GM21367 (cell line): ENCODE measurements around the gene GPC2.
"Not testable (repeated sequence)": the region's sequence is repeated elsewhere in the genome, so short reads cannot be mapped to it uniquely, and the experiment has no call there.

ENCODE experiments used
- ATAC-seq: cut with Tn5 transposase; IDR thresholded peaks from one replicate; pipeline ENCODE4 v1.9.1; 2021; ENCODE audit not compliant: unreplicated experiment

GPC2 gene

GRCh38 chr7:100177045-100178001 lies at the start of gene GPC2, which contains the start of gene STAG3:
Gene GPC2, minus strand, starts transcription at chr7:100177381. Its CDS starts 182 bp downstream, at chr7:100177199.
Gene STAG3, plus strand, starts transcription at chr7:100177918. Its CDS starts 2,639 bp downstream, at chr7:100180557.
- ATAC-seq = peak; percentile 73

DNA sequence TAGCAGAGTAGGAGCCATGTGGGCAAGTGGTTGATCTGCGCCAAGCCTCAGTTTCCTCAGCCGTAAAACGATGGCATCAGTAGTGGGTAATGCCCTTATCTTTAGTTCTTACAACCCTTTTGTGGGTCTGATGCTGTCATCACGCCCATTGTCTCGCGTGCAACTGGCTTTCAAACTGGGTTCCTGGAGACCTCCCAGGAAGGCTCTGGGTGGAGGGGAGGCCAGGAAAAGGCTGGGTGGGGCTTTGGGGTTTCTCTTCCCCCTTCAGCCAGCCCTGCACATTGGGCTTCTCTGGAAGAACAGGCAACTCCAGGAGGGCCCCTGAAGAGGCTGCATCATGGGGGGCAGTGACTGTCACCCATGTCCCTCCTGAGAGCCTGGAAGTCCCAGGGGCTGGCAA lies 47.7 kb upstream of the GPC2 start:
- not testable (repeated sequence) for ATAC-seq

DNA sequence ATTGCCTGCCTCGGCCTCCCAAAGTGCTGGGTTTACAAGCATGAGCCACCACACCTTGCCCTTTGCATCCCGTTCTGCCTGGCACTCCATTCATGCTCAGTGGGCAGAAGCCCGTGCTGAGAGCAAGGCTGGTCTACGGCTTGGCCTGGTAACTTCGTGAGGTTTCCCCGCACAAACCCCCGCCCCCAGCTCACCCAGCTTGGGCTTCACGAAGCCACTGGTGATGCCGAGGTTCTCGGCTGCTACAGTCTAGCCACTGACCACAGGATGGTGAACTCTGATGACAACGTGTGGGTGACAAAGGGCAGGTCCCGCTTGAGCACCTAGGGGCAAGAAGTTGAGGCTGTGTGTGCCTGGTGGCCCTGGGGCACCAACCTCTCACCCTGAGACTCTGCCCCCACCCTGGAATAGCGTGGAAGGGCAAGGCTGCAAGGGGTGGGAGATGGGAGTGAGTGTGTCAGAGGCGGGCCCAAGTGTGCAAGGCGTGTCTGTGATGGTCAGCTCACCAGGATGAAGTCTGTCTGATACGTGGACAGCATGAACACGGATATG lies 46.3 kb upstream of the GPC2 start:
- not testable (repeated sequence) for ATAC-seq

- no peak for ATAC-seq
Measured at GRCh38 chr7:100222445-100223132, 45.4 kb upstream of the GPC2 start.

DNA sequence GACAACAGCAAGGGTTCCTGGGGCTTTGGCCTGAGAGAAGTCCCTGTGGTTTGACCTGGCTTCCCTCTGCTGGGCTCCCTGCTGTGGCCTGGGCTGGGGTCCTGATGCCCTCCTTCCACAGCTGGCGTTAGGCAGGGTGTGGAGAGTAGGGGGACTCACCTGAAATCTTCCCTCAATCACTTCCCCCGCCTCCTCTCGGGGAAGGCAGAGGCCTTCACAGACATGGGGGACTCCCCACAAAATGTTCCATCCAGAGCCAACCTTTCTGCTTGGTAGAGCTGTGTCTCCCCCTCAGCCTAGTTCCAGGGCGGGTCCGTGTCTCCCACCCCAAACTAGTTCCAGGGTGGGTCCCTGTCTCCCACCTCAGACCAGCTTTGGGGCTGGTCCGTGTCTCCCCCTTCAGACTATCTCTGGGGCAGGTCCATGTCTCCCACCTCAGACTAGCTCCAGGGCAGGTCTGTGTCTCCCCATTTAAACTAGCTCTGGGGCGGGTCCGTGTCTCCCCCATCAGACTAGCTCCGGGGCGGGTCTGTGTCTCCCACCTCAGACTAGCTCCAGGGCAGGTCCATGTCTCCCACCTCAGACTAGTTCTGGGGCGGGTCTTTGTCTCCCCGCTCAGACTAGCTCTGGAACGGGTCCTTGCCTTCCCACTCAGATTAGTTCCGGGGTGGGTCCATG lies 44.7 kb upstream of the GPC2 start:
- ATAC-seq = no peak

- ATAC-seq = peak; percentile 38
Measured at GRCh38 chr7:100221231-100221718, 44.1 kb upstream of the GPC2 start.

DNA sequence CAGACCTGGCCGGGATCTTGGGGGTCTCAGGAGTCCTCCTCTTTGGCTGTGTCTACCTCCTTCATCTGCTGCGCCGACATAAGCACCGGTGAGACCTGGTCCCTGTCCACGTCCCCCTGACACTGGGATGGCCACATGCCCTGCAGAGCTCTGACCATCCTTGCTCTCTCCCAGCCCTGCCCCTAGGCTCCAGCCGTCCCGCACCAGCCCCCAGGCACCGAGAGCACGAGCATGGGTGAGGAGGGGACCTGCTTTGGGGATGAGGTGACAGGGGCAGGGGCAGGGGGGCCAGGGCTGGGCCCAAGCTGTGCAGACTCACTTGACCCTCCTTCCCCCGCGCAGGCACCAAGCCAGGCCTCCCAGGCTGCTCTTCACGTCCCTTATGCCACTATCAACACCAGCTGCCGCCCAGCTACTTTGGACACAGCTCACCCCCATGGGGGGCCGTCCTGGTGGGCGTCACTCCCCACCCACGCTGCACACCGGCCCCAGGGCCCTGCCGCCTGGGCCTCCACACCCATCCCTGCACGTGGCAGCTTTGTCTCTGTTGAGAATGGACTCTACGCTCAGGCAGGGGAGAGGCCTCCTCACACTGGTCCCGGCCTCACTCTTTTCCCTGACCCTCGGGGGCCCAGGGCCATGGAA lies 43.5 kb upstream of the GPC2 start:
- peak; percentile 5 for ATAC-seq

GRCh38 chr7:100219801-100220585 lies 42.8 kb upstream of the GPC2 start, which contains the start of gene PVRIG:
Gene PVRIG, plus strand, starts transcription at chr7:100219949. Its CDS starts 22 bp downstream, at chr7:100219971.
- not testable (repeated sequence) for ATAC-seq

DNA sequence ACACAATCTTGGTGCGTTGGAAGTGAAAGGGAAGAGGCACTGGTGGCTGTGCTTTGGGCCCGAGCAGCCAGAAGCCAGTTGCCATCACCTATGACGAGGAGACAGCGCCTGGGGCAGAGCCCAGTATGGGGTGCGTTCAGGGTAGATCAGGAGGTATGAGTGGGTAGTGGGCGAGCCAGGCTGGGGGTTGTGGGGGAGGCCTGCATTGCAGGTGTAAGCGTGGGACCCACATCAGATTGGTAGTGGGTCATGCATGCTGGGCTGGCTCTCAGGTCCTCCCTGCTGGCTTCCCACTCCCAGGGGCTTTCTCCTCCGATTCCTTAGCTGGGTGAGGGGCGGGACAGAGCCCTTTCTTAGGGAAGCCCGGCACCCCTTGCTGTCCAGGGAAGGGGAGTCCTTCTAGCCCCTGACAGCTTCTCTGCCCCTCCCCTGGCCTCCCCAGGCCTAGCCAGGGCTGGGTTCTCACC lies 42.1 kb upstream of the GPC2 start:
- no peak for ATAC-seq

DNA sequence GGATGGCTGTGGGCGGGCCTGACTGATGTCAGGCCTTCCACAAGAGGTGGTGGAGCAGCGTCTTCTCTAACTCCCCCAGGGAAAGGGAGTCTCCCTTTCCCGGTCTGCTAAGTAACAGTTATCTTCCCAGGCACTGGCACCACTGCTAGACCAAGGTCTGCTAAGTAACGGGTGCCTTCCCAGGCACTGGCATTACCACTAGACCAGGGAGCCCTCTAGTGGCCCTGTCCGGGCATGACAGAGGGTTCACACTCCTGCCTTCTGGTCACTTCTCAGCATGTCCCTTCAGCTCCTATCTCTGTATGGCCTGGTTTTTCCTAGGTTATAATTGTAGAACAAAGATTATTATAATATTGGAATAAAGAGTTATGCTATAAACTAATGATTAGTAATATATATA lies 40.8 kb upstream of the GPC2 start:
- ATAC-seq = peak; percentile 13

DNA sequence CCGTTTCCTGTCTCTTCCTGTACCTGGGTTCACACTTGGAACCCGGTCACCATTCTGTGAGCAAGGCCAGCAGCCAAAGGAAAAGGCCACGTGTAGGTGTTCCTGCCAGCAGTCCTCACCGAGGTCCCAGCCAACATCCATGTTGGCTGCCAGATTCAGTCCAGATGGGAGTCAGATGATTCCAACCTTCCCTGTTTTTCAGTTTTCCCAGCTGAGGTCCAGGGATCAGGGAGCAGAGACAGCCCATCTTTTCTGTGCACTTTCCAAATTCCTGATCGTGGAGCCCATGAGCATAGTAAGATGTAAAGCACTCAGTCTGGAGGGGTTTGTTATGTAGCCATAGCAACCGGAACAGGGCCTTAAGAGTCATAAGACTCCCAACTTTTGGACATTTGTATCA lies 38.7 kb upstream of the GPC2 start:
- ATAC-seq = no peak

- ATAC-seq = not testable (repeated sequence)
Measured at GRCh38 chr7:100214356-100214755, 37.2 kb upstream of the GPC2 start.

DNA sequence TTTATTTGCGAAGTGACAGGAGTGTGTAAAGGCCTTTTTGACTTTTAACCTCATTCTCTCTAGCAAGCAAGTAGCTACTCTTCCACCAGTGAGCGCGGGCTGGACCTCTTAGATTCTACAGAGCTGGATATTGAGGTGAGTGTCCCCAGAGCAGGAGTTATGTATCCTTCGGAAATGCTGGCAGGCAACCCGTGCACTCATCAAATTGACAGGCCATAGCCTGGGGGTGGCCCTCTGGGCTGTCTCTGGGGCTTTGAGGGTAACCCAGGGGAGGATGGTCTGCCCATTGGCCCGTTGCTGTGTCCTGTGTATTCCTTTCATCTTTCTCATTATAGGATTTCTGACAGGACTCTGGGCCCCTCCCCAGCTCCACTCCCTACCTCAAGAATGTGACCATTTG lies 36.5 kb upstream of the GPC2 start:
- no peak for ATAC-seq

DNA sequence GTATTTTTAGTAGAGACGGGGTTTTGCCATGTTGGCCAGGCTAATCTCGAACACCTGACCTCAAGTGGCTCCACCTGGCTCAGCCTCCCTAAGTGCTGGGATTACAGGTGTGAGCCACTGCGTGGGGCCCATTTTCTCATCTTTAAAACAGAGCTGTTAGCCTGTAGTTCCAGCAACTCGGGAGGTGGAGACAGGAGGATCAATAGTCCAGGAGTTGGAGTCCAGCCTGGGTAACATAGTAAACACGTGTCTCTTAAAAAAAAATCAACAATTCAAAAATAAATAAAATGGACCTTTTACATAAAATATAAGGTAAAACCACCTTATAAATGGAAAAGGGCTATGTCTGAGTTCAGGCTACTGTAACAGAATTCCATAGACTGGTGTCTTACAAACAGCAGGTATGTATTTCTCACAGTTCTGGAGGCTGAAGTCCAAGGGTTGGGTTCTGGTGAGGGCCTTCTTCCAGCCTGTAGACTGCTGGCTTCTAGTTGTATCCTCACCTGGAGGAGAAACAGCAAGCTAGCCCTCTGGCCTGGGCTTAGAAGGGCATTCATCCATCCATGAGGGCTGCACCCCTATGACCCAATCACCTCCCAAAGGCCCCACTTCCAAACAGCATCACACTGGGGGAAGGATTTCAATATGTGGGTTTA lies 35.6 kb upstream of the GPC2 start:
- ATAC-seq = no peak

- ATAC-seq = no peak
Measured at GRCh38 chr7:100211342-100211780, 34.2 kb upstream of the GPC2 start.

DNA sequence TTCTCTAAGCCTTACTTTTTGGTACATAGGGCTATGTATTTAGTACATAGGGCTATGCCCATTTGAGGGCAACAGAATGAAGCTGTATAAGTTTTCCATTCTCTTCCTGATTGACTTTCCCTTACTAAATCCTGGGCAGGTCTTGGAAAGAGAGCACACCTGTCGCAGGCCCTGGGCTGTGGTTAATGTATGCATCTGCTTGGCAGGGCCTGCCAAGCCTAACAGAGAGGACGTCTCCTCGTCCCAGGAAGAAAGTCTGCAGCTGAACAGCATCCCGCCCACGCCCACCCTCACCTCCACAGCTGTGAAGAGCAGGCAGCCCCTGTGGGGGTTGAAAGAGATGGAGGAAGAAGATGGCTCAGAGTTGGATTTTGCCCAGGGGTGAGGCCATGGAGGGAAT lies 33.6 kb upstream of the GPC2 start:
- no peak for ATAC-seq

- ATAC-seq = no peak
Measured at GRCh38 chr7:100209493-100209892, 32.3 kb upstream of the GPC2 start.

DNA sequence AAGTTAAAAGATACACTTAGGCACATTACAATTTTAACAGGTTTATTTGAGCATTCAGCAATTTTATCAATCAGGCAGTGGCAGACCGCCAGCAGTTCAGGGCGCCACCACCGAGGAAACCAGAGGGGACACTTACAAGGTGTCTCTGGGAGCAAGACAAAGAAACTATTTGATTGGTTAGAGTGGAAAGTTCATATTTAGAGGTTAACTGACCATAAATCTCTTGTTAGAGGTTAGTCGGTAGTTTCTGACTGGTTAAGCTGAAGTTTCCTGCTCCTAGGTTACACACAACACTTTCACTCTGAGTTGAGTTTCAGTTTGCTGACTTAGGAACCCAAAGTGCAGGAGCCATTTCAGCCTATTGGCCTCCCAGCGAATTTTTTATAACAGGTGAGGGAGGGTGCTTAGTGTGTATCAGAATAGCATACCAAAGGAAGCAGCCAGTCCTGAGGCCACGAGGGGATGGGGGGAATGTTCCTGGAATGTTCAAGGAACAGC lies 31.8 kb upstream of the GPC2 start:
- ATAC-seq = peak; percentile 46

- no peak for ATAC-seq
Measured at GRCh38 chr7:100204454-100204853, 27.3 kb upstream of the GPC2 start.
